Fibroblast of mammary gland (primary cell): Measurements from ENCODE around the gene CCNI2.
A peak's percentile ranks its signal among the peaks of the same experiment; 100 is the strongest.

ENCODE experiments used
- DNase-seq: peaks from one replicate; pipeline ENCODE4 v3.0.0-alpha.2; 2010; ENCODE audit warnings: low read depth
- H3K4me3 ChIP-seq: 2 replicates; pipeline ENCODE4 v1.5.1; 2011; ENCODE audit warnings: low read depth, mild to moderate bottlenecking, low read length, moderate library complexity; ENCODE audit not compliant: control insufficient read depth
- TF ChIP-seq, protein P1 (sequence below): conservative IDR thresholded peaks from 2 replicates; pipeline ENCODE4 v1.5.1; 2011; ENCODE audit warnings: low read depth, low read length, inconsistent platforms; ENCODE audit not compliant: control insufficient read depth, insufficient read depth

Gene CCNI2

DNA sequence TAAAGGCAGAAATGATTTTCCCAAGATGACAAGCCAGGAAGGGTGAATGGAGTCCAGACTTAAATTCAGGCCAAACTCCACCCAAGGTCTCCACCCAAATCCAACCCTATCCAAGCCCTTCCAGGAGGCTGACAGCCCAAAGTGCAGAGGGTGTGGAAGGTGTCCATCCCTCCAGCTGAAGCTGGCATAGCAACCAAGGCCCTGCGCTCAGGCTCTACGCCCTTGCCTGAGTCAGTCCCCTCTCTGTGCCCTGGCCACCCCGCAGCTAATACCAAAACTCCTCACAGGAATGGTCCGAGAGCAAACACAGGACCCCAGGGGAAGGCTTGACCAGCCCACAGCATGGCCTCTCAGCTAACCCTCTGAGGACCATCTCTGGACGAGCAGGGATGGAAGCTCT is 27.7 kb downstream of the CCNI2 start:
- no peak overlapping the region for H3K4me3 ChIP-seq

DNA sequence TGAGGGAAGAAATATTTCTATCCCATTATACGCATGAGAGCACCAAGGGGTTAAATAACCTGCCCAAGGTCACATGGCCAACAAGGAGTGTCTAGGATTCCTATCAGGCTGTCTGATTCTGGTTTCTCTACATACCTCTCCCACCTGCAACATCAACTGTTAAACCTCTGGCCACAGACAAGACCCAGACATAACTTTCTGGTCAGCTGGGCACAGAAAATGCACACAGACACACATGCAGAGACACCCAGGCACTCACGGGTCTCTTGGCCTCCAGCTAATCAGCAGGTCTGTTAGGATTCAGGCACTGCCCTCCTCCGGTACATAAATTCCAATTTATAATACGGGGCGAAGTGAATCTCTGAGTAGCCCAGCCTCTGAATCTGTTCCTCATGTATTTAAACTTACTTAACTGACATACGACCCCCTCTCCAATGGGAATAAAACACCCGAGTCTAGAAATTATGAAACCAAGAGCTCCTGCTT is 28.3 kb downstream of the CCNI2 start:
- peak overlapping the region; percentile 76 for H3K4me3 ChIP-seq
- TF ChIP-seq, protein P1, sequence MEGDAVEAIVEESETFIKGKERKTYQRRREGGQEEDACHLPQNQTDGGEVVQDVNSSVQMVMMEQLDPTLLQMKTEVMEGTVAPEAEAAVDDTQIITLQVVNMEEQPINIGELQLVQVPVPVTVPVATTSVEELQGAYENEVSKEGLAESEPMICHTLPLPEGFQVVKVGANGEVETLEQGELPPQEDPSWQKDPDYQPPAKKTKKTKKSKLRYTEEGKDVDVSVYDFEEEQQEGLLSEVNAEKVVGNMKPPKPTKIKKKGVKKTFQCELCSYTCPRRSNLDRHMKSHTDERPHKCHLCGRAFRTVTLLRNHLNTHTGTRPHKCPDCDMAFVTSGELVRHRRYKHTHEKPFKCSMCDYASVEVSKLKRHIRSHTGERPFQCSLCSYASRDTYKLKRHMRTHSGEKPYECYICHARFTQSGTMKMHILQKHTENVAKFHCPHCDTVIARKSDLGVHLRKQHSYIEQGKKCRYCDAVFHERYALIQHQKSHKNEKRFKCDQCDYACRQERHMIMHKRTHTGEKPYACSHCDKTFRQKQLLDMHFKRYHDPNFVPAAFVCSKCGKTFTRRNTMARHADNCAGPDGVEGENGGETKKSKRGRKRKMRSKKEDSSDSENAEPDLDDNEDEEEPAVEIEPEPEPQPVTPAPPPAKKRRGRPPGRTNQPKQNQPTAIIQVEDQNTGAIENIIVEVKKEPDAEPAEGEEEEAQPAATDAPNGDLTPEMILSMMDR = no peak
- DNase-seq = no peak

More for the DNA sequence above, 27.7 kb downstream of the CCNI2 start:
- DNase-seq = no peak
- TF ChIP-seq, protein P1 = no peak

DNA sequence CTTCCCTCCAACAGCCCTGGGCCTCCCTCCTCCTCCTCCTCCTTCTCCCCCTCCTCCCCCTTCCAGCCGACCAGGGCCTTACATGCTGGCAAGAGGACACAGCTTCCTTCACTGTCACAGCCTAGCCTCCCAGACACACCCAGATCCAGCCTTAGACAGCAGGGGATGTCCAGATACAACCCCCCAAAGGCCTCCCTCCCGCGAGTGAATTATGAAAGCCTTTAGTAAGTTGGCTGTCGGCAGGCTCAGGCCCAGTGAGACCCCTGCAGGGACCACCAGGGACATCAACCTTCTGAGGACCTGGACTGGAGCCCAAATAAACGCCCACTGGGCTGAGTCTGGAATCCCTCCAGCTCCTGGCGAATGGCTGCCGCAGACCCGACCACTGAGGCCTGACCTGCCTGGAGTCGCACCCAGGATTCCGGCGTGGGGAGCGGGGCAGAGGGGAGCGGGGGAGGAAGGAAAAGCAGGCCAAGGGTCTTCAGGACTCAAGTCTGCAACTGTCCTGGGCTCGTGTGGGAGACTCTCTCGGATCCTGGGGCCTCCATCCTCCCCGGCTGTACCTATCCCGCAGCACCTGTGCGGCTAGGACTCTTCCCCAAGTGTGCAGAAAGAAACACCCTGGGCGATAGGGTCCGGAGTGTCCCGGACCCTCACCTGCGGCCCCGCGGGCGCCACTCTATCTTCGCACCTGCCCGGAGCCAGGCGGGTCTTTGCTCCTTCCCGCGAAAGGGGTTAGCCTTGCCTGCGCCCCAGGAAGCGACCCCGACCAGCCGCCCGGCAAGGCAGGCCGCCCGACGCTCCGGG is 29.1 kb downstream of the CCNI2 start:
- H3K4me3 ChIP-seq = peak overlapping the region; percentile 76
- no peak for DNase-seq
- TF ChIP-seq, protein P1 = no peak

DNA sequence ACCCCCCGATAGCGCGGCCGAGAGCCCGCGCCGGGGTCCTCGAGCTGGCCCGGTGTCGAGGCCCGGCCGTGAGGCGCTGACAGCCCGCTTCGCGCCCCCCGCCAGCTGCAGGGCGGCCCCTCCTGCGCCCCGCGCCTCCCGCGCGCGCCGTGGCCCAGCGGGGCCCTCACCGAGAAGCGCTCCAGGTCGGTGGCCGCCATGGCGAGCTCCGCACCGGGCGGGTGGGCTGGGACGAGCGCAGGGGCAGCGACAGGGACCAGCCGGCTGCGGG is 29.6 kb downstream of the CCNI2 start:
- peak overlapping the region; percentile 76 for H3K4me3 ChIP-seq
- TF ChIP-seq, protein P1 = no peak
- no peak for DNase-seq

DNA sequence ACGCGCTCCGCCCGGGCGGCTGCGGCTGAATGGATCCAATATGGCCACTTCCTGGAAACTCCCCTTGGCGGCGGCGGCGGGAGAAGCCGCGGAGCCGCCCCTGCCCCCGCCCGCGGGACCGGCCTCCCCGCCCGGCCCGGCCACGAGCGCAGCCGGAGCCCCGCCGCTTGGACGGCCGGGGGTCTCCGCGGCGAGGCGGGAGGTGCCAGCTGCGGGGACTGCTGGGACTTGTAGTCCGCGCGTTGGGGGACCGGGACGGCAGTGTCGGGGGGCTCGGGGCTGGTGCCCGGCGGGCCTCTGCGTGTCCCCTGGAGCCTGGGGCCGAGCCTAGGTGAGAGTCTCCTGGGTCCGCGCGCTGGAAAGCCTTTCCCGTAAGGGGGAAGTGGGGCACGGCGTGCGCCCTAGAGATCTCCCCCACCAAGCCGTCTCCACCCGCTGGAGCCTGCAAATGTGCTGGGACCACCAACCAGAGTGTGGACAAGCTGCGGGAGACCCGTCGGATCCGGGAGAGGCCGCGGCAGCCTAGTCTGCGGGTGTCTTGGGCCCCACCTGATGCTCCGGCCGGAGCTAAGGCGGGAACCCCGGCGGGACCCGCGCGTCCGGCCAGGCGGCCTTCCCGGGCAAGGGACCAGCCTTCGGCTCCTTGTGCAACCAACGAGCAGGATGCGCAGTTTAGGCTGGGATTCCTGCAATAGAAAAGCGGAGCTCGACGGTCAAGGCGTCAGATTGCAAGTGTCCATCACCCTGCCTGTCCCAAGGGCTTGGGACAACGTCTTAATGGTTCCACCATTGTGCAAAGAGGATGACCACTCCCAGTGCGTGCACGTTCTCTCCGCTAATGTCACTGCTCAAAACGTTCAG is 30.2 kb downstream of the CCNI2 start, which contains the start of gene SEPTIN8:
SEPTIN8 (minus strand) TSS at position 31 of the 861 bp plus-strand sequence. CDS start 102 bp downstream, outside the sequence.
- H3K4me3 ChIP-seq = peak within 1 kb of the TSS; percentile 76
- DNase-seq = peak; percentile 43
- TF ChIP-seq, protein P1 = no peak

DNA sequence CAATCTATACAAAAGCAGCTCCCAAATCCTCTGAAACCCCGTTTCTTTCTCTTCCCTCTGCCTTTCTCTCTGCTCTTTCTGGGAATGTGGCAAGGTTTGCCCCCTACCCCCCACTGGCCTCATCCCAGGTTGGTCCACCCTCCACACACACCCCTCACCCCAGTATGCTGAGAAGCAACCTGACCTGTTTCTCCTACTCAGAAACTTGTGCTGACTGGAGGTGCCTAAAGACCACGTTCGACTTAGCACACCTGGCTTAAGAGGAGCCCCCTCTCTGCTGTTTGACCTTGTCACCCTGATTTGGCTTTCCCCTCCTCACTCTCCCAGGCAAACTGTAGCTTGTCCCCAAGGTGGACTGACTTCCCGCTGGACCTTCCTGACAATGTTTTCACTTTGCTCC is 30.9 kb downstream of the CCNI2 start:
- DNase-seq = no peak
- TF ChIP-seq, protein P1 = no peak
- peak overlapping the region; percentile 76 for H3K4me3 ChIP-seq
